HG02938 (cell line): ENCODE measurements around the gene KYAT1.
"Not testable (repeated sequence)": the region's sequence is repeated elsewhere in the genome, so short reads cannot be mapped to it uniquely, and the experiment has no call there.

ENCODE experiments used
- ATAC-seq: cut with Tn5 transposase; IDR thresholded peaks from one replicate; pipeline ENCODE4 v1.9.1; 2021; ENCODE audit warnings: mild to moderate bottlenecking, moderate library complexity; ENCODE audit not compliant: unreplicated experiment

The KYAT1 gene

DNA sequence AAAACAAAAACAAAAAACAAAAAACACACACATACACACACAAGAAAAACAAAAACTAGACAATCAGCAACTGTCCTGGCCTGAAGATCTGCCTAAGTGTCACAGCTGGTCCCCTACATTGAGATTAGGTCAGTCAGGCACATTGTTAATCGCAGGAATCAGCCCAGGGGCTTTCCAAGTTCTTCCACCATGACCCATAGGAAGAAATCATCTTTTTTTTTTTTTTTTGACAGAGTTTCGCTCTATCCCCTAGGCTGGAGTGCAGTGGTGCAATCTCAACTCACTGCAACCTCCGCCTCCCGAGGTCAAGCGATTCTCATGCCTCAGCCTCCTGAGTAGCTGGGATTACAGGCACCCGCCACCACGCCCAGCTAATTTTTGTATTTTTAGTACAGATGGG, 38.6 kb downstream of the KYAT1 start:
- not testable (repeated sequence) for ATAC-seq

- ATAC-seq, result no peak
Observed at GRCh38 chr9:128841694-128842492, 39.9 kb downstream of the KYAT1 start.

- no peak for ATAC-seq
Observed at GRCh38 chr9:128840524-128840923, 41.2 kb downstream of the KYAT1 start.

DNA sequence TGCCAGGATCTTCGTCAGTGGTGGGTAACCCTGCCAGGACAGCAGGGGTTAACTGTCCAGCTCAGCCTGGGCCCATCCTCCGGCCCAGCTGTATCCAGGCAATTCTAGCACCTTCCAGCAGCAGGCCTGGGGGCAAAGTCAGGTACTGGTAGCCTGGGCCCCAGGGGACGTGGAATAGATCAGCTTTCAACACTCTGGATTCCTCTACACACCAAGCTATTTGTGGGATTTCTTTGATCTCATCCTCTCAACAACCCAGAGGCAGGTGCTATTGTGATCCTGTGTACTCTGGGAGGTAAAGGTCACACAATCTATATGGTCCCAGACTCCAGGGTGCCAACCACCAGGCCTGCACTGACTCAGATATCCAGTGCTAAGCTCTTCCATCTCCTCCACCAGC, 43.4 kb downstream of the KYAT1 start:
- no peak for ATAC-seq

DNA sequence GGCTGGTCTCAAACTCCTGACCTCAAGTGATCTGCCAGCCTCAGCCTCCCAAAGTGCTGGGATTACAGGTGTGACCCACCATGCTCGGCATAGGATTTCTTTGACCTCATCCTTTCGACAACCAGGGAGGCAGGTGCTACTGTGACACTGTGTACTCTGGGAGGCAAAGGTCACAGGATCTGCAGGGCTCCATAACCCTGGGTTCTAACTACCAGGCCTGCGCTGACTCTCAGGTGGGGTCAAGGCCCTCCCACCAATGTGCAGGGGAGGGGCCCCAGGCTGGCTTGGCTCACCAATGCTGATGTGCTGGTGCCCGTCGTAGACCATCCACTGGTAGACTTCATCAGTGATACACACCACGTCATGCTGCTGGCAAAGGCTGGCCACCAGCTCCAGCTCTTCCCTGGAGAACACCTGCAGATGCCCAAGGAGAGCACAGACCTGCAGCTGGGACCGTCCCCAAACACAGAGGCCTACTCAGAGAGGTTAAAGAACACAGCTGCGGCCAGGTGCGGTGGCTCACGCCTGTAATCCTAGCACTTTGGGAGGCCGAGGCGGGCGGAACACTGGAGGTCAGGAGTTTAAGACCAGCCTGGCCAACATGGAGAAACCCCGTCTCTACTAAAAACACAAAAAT, 45.1 kb downstream of the KYAT1 start:
- no peak for ATAC-seq

DNA sequence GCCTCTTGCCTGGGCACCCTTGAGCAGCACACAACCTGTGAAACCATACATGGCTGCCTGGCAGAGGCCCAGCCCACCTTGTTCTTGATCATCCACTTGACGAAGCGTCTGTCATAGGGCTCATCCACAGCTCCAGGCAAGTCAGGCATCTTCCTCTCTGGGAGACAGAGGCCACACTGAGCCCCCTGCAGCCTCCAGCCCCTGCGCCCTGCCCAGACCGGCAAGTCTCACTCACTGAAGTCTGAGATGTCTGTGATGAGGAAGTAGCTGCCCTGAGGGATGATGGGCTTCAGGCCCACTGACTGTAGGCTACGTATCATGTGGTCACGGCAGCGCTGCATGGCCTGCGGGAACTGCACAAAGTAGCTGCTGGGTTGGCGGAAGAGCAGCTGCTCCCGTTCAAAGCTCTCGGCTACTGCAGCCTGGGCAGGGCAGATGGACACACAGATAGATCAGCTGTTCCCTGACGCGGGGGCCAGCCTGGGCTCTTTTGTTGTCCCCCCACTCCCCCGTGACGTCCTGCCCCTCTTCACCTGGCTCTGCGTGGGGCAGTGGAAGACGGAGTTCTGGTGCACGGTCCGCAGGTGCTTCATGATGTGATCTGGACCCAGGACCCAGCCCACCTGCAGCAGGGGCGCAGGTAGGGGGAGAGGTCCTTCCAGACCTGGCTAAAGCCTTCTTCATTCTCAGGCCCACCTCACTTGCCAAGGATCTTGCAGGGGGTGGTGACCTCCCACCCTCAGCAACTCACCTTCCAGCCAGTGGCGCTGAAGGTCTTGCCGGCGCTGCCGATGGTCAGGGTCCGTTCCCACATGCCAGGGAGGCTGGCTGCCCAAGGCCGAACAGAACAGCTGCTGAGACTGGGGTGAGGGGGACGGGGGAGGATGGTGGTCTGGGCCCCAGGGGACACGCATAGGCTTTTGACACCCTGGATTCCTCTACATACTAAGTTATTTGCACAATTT, 46.2 kb downstream of the KYAT1 start:
- no peak for ATAC-seq

GRCh38 chr9:128833696-128834095, 48.1 kb downstream of the KYAT1 start:
- ATAC-seq, result no peak

GRCh38 chr9:128829477-128830251, 52.1 kb downstream of the KYAT1 start, which contains the start of gene SPOUT1:
Gene SPOUT1, minus strand, starts transcription at chr9:128829794. Its CDS starts 14 bp downstream, at chr9:128829780.
- peak; percentile 84 for ATAC-seq

- ATAC-seq, result peak; percentile 7
Observed at GRCh38 chr9:128828719-128829452, 52.9 kb downstream of the KYAT1 start.

DNA sequence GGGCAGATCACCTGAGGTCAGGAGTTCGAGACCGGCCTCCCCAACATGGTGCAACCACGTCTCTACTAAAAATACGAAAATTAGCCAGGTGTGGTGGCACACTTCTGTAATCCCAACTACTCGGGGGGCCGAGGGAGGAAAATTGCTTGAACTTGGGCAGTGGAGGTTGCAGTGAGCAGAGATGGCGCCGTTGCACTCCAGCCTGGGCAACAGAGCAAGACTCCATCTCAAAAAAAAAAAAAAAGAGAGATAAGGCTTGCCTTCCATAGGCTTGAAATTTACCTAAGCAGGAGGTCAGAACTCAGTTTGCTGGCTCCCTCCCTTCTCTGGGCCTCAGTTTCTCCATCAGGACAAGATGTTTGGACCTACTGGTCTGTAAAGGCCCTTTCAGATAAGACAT, 53.5 kb downstream of the KYAT1 start:
- ATAC-seq, result no peak

DNA sequence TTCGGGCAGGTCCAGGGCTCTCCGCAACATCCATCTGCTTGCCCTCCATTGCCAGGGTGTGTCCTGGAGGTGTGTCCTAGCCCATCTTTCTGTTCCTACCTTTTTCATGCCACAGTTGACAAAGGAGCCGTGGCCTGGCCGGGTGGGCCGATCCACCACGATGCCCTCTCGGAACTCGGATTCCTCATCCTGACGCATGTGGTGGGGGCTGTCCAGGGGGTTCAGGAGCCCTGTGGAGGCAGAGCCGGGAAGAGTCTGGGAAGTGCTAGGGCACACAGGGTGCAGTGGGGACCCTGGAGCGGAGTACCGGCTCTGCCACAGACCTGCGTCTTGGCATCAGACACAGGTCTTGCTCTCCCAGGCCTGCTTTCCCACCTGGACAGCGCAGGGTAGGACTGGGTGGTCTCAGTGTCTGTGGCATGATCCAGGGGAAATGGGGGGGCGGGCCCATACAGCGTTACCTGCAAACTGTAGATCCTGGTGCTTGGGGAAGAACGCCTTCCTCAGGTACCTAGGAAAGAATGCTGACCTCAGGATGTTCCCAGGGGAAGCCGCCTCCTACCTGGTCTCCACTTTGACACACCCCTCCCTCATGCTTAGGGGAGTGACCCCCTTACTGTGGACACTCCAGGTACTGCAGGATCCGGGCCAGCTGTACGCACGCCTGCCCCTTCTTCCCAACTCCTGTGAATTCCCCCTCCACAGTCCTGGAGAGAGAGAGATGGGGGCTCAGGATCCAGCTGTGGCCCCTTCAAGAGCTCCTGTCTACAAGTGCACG, 55.6 kb downstream of the KYAT1 start:
- no peak for ATAC-seq

DNA sequence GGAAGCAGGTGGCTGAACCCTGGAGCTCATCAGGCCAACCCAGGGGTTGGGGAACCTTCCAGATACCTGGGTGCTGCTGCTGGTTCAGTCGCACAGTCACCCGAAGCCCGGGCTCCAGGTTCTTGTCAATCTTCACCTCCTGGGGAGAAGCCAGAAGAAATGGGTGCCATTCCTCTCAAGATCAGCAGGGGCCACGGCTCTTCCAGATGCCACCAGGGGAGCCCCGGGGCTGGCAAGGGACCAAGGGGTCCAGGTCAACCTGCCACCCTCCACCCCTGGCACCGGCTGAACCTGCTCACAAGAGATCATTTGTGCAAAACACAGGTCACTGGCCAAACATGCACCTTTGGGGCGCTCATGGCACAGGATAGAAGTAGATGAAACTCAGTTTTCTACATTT, 56.8 kb downstream of the KYAT1 start:
- no peak for ATAC-seq

DNA sequence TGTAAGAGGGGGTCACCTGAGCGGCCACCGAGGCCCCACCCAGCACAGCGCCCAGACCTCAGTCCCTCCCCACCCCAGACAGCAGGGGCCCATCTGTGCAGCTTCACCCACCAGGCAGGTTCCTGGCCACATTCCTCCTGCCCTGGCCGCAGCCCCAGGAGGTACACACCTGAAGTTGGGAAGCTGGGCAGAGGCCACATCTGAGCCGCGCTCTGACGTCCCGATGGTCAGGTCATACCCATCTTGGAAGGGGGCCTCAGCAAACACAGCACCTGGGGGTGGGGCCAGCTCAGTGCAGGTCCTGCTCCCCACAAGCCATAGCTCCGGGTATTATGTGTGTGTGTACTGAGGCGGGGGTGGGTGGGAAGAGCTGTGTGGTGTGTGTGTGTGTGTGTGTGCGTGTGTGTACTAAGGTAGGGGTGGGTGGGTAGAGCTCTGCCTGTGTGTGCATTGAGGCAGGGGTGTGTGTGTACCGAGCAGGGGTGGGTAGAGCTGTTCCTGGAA, 57.8 kb downstream of the KYAT1 start:
- no peak for ATAC-seq

DNA sequence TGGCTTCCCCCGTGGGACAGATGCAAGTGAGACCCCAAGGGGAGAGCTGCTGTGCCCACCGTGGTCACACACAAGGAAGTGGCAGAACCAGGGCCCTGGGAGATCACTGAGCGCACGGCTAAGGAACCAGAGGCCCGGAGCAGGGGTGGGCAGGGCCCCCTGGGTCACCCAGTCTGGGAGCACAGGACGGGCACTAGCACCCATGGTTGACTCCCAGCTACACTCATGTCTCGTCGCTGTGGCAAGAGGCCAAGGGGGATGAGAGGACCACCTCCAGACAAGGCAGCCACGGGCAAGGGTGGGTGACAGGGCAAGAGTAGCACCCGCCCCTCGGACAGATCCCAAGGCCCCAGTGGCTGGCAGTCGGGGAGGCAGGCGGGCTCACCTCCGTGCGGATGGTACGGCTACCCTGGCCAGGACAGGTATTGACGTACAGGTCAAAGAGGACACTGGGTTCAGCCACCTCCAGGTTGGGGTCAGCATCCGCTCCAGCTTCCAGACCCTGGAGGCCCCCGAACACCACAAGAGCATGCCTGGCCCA, 58.3 kb downstream of the KYAT1 start:
- ATAC-seq, result no peak

DNA sequence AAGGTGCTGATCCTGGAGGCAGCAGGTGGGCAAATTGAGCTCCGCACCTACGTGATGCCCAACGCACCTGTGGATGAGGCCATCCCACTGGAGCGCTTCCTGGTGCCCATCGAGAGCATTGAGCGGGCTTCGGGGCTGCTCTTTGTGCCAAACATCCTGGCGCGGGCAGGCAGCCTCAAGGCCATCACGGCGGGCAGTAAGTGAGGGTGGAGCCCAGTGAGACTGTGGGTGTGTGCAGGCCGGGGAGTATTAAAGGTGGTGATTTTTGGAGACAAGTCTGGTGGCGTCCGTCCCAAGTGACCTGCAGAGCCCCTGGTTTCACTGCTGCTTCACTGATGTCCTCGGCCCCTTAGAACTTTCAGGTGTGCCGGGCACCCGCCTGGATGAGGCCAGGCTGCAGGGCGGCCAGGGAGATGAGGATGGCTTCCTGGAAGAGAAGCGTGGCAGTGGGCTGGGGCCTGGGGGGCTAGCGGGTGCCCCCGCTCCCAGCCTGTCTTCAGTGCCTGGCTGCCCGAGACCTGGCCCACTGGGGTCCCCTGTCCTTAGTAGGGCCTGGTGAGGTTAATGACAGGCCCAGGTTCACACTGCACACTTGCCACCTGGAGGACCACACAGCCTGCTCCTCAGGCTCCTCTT, 59.2 kb downstream of the KYAT1 start:
- no peak for ATAC-seq

- no peak for ATAC-seq
Observed at GRCh38 chr9:128821584-128822406, 60.0 kb downstream of the KYAT1 start.
